Measurements from ENCODE around the gene CDH13.

DNA sequence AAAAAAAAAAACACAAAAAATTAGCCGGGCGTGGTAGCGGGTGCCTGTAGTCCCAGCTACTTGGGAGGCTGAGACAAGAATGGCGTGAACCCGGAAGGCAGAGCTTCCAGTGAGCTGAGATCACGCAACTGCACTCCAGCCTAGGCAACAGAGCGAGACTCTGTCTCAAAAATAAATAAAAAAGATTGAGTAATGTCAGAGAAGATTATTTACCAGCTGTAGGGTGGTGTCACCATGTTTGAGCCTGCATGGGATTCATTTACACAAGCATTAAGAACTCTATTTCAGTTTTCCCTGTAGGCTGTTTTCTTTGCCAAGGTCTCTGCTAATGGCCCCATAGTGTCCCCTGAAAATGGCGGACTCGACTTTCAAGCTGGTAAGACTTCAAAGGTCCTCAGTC lies 575.0 kb downstream of the CDH13 start:
- TF ChIP-seq, protein P1, sequence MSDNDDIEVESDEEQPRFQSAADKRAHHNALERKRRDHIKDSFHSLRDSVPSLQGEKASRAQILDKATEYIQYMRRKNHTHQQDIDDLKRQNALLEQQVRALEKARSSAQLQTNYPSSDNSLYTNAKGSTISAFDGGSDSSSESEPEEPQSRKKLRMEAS (IDR thresholded peaks at IDR 0.05; ENCODE audit: insufficient read depth, insufficient read length), result no peak
- TF ChIP-seq POLR2A (IDR thresholded peaks at IDR 0.05; ENCODE audit: low read depth, low read length), result no peak
- TF ChIP-seq CTCF (IDR thresholded peaks at IDR 0.05; ENCODE audit: extremely low read depth in 1 of 2, insufficient read depth in 1 of 2, low read depth in 1 of 2, low read length in 2 of 2), result no peak
- no peak for TF ChIP-seq POLR2AphosphoS5 (IDR thresholded peaks at IDR 0.05; ENCODE audit: insufficient read depth, low read depth, low read length)
- no peak for TF ChIP-seq EZH2 (IDR thresholded peaks at IDR 0.05; ENCODE audit: borderline replicate concordance, low read depth, low read length, severe bottlenecking)
- no peak for TF ChIP-seq JUN (IDR thresholded peaks at IDR 0.05; ENCODE audit: borderline replicate concordance, insufficient read depth, insufficient read length, low read depth)
- TF ChIP-seq FOS (IDR thresholded peaks at IDR 0.05; ENCODE audit: borderline replicate concordance, insufficient read depth, low read length), result no peak
- TF ChIP-seq MYC (IDR thresholded peaks at IDR 0.05; ENCODE audit: low read depth, low read length), result no peak
- no peak for TF ChIP-seq GATA2 (IDR thresholded peaks at IDR 0.05; ENCODE audit: insufficient read depth, insufficient read length, low read depth, low read length)

Data from endothelial cell of umbilical vein (primary cell).